Gastroesophageal sphincter (tissue), 4 donors: Measurements from ENCODE around the gene SPEM3. TPM values are rescaled to one million over a fixed set of nuclear protein-coding genes. Genes with fewer than 3 reads are reported as not detected.

ENCODE experiments used
- ATAC-seq: fragments of 150-250 bp; one replicate; pipeline ENCODE4 v1.9.1; 2016; ENCODE audit warnings: mild to moderate bottlenecking, moderate library complexity
- H3K27ac ChIP-seq, 4 donors: fragments of 200-600 bp; sonication (generic) in 3 of 4; 1 replicate in 3 of 4; 2 replicates in 1 of 4; pipeline ENCODE4 v1.5.1; 2016 to 2019
- H3K27me3 ChIP-seq: fragments of 200-600 bp; sonication (generic); one replicate; pipeline ENCODE4 v1.5.1; 2019
- H3K36me3 ChIP-seq, 2 donors: fragments of 200-600 bp; sonication (generic); one replicate each; pipeline ENCODE4 v1.5.1; 2019; ENCODE audit warnings: control low read depth in 1 of 2
- H3K4me1 ChIP-seq, 3 donors: fragments of 200-600 bp; sonication (generic); 1 replicate in 2 of 3; 2 replicates in 1 of 3; pipeline ENCODE4 v1.5.1; 2016 to 2019; ENCODE audit warnings: control low read depth in 2 of 3
- H3K4me3 ChIP-seq, 2 donors: fragments of 200-600 bp; sonication (generic); one replicate each; pipeline ENCODE4 v1.5.1; 2019; ENCODE audit warnings: mild to moderate bottlenecking in 1 of 2, moderate library complexity in 1 of 2
- H3K9me3 ChIP-seq, 3 donors: fragments of 200-600 bp; sonication (generic); one replicate each; pipeline ENCODE4 v1.5.1; 2017 to 2019; ENCODE audit warnings: control low read depth in 2 of 3
- CTCF ChIP-seq, 4 experiments: fragments of 200-600 bp in 2 of 4; fragments of 450-650 bp in 2 of 4; sonication (generic) in 1 of 4; IDR thresholded peaks; one replicate each; pipeline ENCODE4 v1.5.1; 2017 to 2019; ENCODE audit warnings: antibody characterized with exemption in 4 of 4, mild to moderate bottlenecking in 2 of 4, moderate library complexity in 2 of 4
- EP300 ChIP-seq: sonication (generic); formaldehyde crosslinking; IDR thresholded peaks from one replicate; pipeline ENCODE4 v1.6.1; 2017; ENCODE audit warnings: antibody characterized with exemption, mild to moderate bottlenecking
- POLR2A ChIP-seq, 2 donors: fragments of 450-650 bp; IDR thresholded peaks; one replicate each; pipeline ENCODE4 v1.6.1; 2017; ENCODE audit warnings: antibody characterized with exemption in 2 of 2, mild to moderate bottlenecking in 2 of 2, moderate library complexity in 1 of 2
- POLR2AphosphoS5 ChIP-seq: sonication (generic); formaldehyde crosslinking; IDR thresholded peaks from one replicate; pipeline ENCODE4 v1.6.1; 2017; ENCODE audit warnings: antibody characterized with exemption
- WGBS, 2 donors: methylation state at CpG; one replicate each; pipeline ENCODE4 v1.1.5; 2018; ENCODE audit warnings: low coverage in 1 of 2; 5-methylcytosine and 5-hydroxymethylcytosine counted together
- total RNA-seq, 4 donors: library from RNA; depleted of rRNA; stranded (reverse); fragments of >200 nt; gene quantifications; one replicate each; pipeline ENCODE4 v1.1.0, GENCODE V29; 2016

Gene SPEM3
- total RNA-seq, 4 donors from 2014 or later, result 0.08 TPM; not detected in 3

GRCh38 chr17:7436556-7437368 lies 8.1 kb downstream of the SPEM3 start:
- Histone ChIP-seq H3K9me3 (no peaks in the 10 kb centered on the region), H3K27me3 (peaks cover 90% of the 10 kb centered on the region), H3K27ac (peak overlapping the region in 3 of 4 donors; percentile 64 to 77 (median 75)), H3K36me3 (no peaks in the 10 kb centered on the region), H3K4me3 (peak overlapping the region; percentile 7 to 49), H3K4me1 (peaks cover 5 to 68% (median 36%) of the 10 kb centered on the region in 3 donors)
- peak; percentile 34 for TF ChIP-seq POLR2AphosphoS5
- peak in 3 of 4 experiments; percentile 94 to 98 (median 95) for TF ChIP-seq CTCF (IDR thresholded peaks at IDR 0.05)
- no peak for TF ChIP-seq EP300
- no peak for TF ChIP-seq POLR2A (IDR thresholded peaks at IDR 0.05)
- peak; percentile 86 for ATAC-seq
- WGBS, 2 donors, result 19% methylated on average over 3 of the region's 92 CpGs; no CpG with 5 or more reads in 1 of the 2 donors

- no peak for ATAC-seq
- no peak for TF ChIP-seq CTCF (IDR thresholded peaks at IDR 0.05)
These were observed 8.8 kb downstream of the SPEM3 start for GRCh38 chr17:7437369-7437863.

GRCh38 chr17:7437950-7438614 lies 9.4 kb downstream of the SPEM3 start:
- WGBS, 2 donors, result 19 to 30% methylated on average over 18 to 20 of the region's 48 CpGs
- Histone ChIP-seq H3K4me3 (peak overlapping the region in 1 of 2 donors; percentile 49), H3K9me3 (no peaks in the 10 kb centered on the region), H3K27me3 (peaks cover 94% of the 10 kb centered on the region), H3K27ac (peak overlapping the region in 2 of 4 donors; percentile 1 to 49), H3K4me1 (peaks cover 5 to 68% (median 36%) of the 10 kb centered on the region in 3 donors), H3K36me3 (no peaks in the 10 kb centered on the region)
- ATAC-seq, result no peak
- TF ChIP-seq CTCF (IDR thresholded peaks at IDR 0.05) (no peak), POLR2AphosphoS5 (no peak), POLR2A (IDR thresholded peaks at IDR 0.05) (no peak), EP300 (no peak)

More at GRCh38 chr17:7437369-7437863, 8.8 kb downstream of the SPEM3 start:
- peaks cover 91% of the 10 kb centered on the region for H3K27me3 ChIP-seq
- no peaks in the 10 kb centered on the region for H3K9me3 ChIP-seq
- peak overlapping the region in 1 of 2 donors; percentile 49 for H3K4me3 ChIP-seq
- H3K27ac ChIP-seq, result peak overlapping the region in 3 of 4 donors; percentile 64 to 77 (median 75)
- WGBS, 2 donors, result 20 to 35% methylated on average over 1 to 2 of the region's 31 CpGs
- H3K36me3 ChIP-seq, result no peaks in the 10 kb centered on the region
- peaks cover 5 to 68% (median 36%) of the 10 kb centered on the region in 3 donors for H3K4me1 ChIP-seq

- peaks cover 5 to 68% (median 36%) of the 10 kb centered on the region in 3 donors for H3K4me1 ChIP-seq
- no peak overlapping the region for H3K27ac ChIP-seq
- H3K4me3 ChIP-seq, result peak overlapping the region in 1 of 2 donors; percentile 49
- 51 to 53% methylated on average over 8 to 11 of the region's 11 CpGs for WGBS, 2 donors
- H3K9me3 ChIP-seq, result no peaks in the 10 kb centered on the region
- no peak for ATAC-seq
- H3K36me3 ChIP-seq, result no peaks in the 10 kb centered on the region
- peaks cover 93% of the 10 kb centered on the region for H3K27me3 ChIP-seq
- TF ChIP-seq POLR2AphosphoS5 (no peak), POLR2A (IDR thresholded peaks at IDR 0.05) (no peak), CTCF (IDR thresholded peaks at IDR 0.05) (no peak), EP300 (no peak)
These were observed 10.2 kb downstream of the SPEM3 start for GRCh38 chr17:7438656-7439460.
